GM21717 (cell line): ENCODE data around the gene ADCY1.

Experiments used
- ATAC-seq: cut with Tn5 transposase; IDR thresholded peaks from one replicate; pipeline ENCODE4 v1.9.1; 2021; ENCODE audit warnings: mild to moderate bottlenecking, moderate library complexity; ENCODE audit not compliant: unreplicated experiment

ADCY1 gene

GRCh38 chr7:45663167-45663921 is 89.2 kb downstream of the ADCY1 start:
- ATAC-seq, result no peak

- no peak for ATAC-seq
Measured at GRCh38 chr7:45663965-45664633, 89.9 kb downstream of the ADCY1 start.

GRCh38 chr7:45665172-45665571 is 91.0 kb downstream of the ADCY1 start:
- ATAC-seq, result no peak

- no peak for ATAC-seq
Measured at GRCh38 chr7:45670227-45670626, 96.1 kb downstream of the ADCY1 start.

- no peak for ATAC-seq
Measured at GRCh38 chr7:45670717-45671116, 96.5 kb downstream of the ADCY1 start.

GRCh38 chr7:45677311-45677900 is 103.2 kb downstream of the ADCY1 start:
- no peak for ATAC-seq

DNA sequence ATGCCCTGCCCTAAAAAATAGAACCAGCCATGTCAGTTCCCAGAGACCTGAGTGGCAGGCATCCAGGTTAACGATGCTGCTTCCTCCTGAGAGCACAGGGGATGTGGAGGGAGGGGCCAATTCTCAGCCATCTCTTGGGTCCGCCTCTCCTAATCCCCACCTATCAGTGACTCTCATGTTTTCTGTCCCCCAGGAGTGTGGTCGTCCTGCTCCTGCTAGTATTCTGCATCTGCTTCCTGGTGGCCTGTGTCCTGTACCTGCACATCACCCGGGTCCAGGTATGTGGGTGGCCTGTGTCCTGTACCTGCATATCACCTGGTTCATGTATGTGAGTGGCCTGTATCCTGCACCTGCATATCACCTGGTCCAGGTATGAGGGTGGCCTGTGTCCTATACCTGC is 105.3 kb downstream of the ADCY1 start:
- no peak for ATAC-seq

- ATAC-seq, result no peak
Measured at GRCh38 chr7:45680776-45681175, 106.6 kb downstream of the ADCY1 start.

GRCh38 chr7:45681596-45682357 is 107.6 kb downstream of the ADCY1 start:
- no peak for ATAC-seq

- ATAC-seq, result no peak
Measured at GRCh38 chr7:45682358-45682735, 108.2 kb downstream of the ADCY1 start.

DNA sequence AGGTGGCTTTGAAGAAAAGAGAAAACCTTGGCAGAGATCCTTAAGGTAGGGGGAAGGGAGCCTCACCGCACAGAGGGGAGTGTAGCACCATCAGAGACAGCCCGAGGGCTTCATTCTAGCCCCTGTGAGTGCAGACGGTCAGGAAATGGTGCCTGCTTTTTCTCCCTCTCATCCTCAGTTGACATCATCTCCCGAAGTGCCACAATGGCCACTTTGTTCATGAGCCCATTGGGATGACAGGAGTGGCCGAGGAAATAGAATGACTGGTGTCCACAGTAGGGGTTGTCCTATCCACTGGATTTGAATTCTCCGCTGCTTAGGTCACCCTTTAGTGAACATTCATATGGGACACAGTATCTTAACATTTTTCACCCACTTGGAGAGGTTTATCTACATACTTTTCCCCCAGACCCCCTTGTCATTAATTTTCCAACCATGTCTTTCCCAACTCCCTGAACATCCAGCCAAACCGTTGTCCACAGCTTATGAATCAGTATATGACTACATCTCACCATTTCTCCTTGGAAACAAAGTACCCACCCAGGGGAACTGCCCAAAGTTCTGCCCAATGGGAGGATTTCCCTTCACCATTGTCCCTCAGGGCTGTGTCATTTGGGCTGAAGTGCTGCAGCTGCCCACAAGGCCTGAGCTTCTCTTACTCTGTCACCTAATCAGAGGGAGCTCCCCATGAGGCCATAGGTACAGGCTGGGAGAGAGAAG is 108.8 kb downstream of the ADCY1 start:
- ATAC-seq, result no peak

DNA sequence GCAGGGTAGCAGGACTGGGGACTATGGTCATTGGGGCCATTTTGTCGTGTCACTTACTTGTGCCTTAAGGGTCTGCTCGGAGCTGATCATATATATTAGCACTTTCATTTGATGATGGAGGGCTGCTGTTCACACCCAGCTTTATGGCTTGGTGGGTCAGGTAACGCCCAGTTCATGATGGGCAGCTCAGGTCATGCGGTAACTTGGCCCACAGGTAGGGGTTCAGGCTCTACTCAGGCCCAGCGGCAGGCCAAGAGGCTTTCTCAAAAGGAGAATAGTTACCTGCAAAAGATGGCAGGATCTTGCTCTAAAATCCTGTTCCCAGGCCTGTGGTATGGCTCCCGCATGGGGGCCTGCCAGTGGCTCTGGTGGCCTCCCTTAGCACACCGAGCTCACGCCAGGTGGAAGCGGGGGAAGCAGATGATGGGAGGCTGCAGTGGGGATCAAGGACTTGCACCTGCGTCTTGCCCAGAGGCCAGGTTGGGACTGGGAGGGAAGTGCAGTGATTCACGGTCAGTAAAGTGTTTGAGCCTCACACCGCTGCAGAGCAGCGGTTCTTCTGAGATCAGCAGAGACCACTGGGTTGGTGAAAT is 109.5 kb downstream of the ADCY1 start:
- ATAC-seq, result no peak

DNA sequence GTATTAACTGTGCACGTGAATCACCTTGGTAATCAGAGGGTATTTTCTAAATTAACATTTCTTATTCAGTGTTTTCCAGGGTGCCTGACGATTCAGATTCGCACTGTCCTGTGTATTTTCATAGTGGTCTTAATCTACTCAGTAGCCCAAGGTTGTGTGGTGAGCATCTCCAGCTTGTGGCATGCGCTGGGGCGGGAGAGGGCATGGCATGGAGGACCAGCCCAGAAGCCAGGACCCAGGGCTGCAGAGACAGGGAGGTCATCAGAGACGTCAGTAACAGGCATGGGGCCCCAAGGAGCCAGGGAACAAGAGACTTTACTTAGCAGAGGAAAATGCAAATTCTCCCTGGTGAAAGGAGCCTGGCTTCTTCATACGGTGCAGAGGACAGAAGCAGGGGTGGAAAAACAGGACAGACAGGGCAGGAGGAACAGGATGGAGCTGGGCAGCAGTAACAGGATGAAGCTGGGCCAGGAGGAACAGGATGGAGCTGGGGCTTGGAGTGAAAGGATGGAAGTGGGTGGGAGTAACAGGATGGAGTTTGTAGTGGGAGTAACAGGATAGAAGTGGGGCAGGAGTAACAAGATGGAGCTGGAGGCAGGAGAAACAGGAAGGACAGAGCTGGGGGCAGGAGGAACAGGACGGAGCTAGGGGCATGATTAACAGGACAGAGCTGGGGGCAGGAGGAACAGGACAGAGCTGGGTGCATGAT is 110.9 kb downstream of the ADCY1 start:
- ATAC-seq, result no peak

- no peak for ATAC-seq
Measured at GRCh38 chr7:45685619-45686240, 111.6 kb downstream of the ADCY1 start.

DNA sequence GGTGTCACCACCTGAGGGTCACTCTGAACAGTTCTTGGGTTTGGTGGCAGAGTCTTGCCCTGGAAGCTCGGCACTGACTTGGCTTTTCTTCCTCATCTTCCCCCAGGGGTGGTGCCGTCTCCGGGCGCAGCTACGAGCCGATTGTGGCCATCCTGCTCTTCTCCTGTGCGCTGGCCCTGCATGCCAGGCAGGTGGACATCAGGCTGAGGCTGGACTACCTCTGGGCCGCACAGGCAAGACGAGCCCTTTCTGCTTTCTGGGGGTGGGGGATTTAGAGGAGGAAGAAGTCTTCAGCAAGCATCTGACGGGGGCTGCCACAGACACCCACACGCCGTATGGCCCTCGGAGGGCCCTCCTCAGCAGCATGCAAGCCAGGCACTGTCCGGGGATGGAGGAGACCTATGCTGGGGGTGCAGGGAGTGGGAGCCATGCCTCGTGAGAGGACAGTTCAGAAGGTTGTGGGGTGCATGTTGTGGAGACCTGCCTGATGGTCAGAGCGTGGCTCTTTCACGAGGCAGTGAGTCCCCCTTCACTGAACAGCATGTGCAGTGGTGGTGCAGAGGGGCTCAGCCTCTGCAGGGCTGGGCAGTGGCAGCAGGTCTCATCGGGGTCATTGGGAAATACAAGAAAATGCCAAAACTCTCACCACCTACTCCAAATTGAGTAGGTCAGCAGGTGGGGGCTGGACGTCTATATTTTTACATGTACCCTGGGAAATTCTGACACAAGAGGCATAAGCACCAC is 112.4 kb downstream of the ADCY1 start:
- no peak for ATAC-seq

DNA sequence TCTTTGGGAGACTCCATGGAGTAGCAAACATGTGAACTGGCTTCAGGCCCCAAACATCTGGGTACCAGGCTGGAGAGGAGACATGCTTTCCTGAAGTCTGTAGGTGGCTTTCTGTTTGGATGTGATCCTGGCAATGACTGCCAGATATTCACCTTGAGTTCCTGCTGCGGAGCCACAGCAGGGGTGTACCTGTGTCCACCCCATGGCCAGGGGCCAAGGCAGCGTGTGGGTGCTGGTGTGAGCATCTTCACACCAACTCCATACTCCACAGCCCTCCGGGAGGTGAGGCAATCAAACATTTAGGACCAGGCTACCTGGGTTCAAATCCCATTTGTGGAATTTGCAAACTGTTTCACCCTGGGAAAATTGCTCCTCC is 113.0 kb downstream of the ADCY1 start:
- ATAC-seq, result no peak

- ATAC-seq, result no peak
Measured at GRCh38 chr7:45687721-45688120, 113.6 kb downstream of the ADCY1 start.

- no peak for ATAC-seq
Measured at GRCh38 chr7:45688382-45688781, 114.2 kb downstream of the ADCY1 start.
